ENCODE results near the gene RAD51D.
"Not testable (repeated sequence)": the region's sequence is repeated elsewhere in the genome, so short reads cannot be mapped to it uniquely, and the experiment has no call there.

The RAD51D gene

DNA sequence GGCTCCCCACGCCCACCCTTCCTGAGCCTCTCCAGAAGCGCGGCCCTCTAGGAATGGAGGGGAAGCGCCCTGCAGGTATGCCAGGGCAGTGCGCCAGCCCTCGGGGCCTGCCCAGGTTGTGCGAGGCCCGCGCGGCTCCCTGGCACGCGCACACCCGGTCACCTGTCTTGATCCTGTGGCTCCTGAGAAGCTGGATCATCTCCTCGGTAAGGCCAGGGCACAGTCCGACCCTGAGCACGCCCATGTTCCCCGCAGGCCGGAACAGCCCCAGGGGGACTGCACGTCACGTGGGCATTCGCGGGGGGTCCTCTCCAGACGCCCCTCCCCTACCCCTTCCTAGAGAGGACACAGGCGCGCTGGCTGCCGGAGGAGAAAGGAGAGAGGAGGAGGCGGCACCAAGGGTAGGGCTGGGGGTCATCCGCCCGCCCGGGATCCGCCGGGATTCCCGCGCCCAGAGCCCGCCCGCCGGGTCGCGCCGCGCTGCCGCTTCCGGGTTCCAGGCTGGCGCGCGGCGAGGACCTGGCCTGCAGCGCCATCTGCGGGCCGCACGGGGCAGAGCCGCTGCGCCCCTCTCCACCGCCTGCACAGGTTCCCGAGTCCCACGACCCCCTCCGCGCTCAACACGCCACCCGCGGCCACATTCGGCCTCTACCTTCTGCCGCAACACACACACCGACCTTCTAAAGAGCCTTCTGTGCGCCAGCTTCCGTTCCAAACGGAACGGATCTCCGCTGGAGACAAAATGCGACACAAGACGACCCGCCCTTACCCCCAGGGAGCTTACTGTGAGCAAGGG, at the start of gene RAD51D:
Gene RAD51D (minus strand): TSS at position 491 of the 796 bp plus-strand sequence. CDS start 247 bp downstream, at position 244.
- DNase-seq: peak; percentile 98

GRCh38 chr17:35167666-35168065, 48.0 kb upstream of the RAD51D start:
- DNase-seq: no peak

GRCh38 chr17:35167046-35167445, 47.4 kb upstream of the RAD51D start:
- DNase-seq: no peak

DNA sequence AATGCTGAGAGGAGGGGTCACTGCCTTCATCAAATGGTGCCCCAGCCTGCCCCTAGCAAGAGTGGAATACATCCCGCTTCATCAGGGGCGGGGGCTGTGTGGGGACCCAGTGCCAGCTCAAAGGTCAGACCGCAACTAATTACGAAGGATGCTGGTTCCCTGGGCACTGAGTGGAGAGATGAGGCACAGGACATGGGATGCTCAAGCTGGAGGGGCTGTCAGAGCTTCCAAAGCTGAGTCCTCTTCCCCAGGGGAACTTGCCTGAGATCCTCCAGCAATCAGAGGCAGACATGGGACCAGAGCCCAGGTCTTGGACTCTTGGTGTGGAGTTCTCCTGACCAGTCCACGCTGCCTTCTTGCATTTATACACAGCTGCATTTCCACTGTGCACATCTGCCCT, 46.9 kb upstream of the RAD51D start:
- DNase-seq: no peak

- DNase-seq: no peak
These were observed 45.1 kb upstream of the RAD51D start for GRCh38 chr17:35164716-35165115.

DNA sequence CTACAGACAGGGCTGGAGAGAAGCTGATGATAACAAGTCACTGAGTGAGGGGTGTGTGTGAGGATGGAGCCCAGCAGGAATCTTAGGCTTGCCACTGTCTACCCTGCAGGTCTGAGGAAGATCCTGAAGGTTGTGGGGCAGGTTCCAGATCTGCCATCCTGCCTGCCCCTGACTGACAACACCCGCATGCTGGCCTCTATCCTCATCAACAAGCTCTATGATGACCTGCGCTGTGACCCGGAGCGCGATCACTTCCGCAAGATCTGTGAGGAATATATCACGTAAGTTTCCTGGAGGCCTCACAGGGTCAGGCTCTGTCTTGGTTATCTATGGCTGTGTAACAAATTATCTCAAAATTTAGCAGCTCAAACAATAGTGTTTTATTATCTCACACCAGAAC, 44.2 kb upstream of the RAD51D start:
- no peak for DNase-seq

GRCh38 chr17:35162755-35163154, 43.1 kb upstream of the RAD51D start:
- DNase-seq: no peak

GRCh38 chr17:35161281-35161761, 41.7 kb upstream of the RAD51D start:
- DNase-seq: no peak

DNA sequence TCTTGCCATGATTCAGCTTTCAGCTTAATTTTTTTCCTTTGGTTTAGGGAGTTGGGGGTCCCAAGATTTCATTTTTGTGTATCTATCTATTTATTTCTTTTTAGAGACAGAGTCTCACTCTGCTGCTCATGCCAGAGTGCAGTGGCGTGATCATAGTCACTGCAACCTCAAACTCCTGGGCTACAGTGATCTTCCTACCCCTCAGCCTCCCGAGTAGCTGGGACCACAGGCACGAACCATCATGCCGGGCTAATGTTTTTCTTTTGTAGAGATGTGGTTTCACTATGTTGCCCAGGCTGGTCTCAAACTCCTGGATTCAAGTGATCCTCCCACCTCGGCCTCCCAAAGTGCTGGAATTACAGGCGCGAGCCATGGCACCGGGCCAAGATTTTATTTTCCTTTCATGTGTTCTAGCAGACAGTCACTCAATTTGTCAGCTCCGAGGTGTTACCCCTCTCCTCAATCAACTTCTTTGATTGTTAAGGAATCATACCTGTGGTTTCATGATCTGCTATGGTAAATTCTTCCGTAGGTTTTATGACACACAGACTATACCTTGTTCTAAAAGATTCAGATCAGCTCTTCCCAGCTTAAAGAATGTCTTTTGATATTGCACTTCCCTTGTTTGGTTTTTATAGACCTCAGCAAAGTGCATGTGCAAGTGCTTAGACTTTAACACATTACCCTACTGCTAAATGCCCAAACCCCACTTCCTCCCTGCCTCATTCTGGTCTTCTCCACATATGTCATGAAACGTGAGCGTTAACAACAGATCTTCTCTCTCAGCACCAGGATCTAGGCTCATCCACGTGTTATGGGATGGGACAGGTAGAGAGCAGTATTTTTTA, 40.9 kb upstream of the RAD51D start:
- no peak for DNase-seq

DNA sequence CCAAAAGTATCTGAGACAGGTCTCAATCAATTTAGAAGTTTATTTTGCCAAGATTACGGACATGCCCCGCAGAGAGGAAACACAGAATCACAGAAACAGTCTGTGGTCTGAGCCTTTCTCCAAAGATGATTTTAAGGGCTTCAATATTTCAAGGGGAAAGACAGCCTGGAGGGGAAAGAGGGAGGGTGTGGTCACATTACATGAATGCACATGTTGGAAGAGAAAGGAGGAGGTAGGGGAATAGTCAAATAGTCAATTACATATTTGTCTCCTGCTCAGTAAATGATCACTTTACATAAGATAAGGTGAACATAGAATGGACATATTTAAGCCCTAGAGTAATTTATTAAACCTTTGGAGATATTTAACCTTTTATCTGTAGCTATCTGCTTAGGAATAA, 40.3 kb upstream of the RAD51D start:
- DNase-seq: no peak

DNA sequence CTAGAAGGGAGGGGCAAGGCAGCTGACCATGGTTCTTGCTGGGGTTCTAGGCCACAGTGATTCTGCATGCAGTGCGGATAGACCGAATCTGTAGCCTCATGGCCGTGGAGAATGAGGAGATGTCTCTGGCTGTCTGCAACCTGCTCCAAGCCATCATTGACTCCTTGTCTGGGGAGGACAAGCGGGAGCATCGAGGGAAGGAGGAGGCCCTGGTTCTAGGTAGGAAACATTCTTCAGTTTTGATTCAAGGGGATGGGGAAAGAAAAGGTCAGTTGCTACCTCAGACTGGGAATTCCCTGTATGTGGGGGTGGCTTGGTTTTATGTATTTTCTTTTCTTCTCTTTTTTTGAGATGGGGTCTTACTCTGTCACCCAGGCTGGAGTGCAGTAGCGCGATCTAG, 35.6 kb upstream of the RAD51D start:
- DNase-seq: no peak

DNA sequence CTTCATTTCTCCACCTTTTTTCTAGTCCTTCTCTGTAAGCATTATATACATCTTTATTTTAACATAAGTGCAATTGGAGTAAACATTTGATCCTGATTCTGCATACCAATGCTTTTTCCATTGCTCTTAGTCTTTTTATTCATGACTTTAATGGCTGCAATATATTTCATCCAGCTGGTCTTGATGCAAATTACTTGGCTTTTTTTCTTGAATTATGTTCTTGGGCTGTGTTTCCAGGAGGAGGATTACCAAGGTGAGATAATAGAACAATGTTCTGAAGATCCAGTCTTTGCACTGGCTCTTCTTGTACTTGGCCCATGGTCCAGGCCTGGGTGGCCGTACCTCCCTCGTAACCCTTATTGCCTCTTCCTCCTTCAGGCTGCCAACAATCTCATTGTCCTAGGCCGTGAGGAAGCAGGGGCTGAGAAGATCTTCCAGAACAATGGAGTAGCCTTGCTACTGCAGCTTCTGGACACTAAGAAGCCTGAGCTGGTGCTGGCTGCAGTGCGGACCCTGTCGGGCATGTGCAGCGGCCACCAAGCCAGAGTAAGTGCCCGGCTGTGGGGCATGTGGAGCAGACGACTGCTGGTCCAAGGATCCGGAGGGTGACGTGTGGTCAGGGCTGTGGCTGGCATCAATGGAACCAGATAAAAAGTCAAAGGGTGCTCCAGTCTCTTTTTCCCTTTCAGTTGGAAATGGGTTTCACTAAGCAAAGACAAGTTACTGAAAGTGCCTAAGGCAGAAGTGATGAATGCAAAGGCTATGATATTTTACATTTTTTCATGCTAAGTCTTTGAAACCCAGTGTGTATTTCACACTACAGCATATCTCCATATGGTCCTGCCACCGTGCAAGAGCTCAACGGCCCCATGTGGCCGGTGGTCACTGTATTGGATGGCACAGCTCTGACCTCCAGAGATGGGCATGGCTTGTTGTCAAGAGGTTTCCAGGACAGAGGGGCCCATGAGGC, 34.8 kb upstream of the RAD51D start:
- no peak for DNase-seq

- no peak for DNase-seq
These were observed 32.9 kb upstream of the RAD51D start for GRCh38 chr17:35152421-35153140.

DNA sequence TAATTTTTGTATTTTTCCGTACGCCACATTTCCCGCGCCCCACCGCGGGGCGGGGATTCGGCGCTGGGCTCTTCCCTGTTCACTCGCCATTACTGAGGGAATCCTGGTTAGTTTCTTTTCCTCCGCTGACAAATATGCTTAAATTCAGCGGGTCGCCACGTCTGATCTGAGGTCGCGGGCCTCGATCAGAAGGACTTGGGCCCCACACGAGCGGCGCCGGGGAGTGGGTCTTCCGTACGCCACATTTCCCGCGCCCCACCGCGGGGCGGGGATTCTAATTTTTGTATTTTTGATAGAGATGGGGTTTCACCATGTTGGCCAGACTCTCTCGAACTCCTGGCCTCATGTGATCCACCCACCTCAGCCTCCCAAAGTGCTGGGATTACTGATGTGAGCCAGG, 31.4 kb upstream of the RAD51D start:
- DNase-seq: not testable (repeated sequence)

- DNase-seq: no peak
These were observed 30.3 kb upstream of the RAD51D start for GRCh38 chr17:35149941-35150340.

DNA sequence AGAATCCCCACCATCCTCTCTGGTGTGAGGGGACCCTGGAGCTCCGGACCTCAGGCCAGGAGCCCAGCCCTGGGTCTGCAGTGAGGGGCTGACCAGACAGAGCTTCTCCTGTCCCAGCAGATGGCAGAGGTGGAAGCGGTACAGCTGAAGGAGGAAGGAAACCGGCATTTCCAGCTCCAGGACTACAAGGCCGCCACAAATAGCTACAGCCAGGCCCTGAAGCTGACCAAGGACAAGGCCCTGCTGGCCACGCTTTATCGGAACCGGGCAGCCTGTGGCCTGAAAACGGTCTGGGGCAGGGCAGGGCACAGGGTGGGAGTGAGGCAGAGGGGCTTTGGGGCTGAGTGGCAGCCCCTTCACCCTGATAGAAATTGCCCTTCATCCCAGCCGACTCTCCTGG, 28.5 kb upstream of the RAD51D start:
- no peak for DNase-seq

DNA sequence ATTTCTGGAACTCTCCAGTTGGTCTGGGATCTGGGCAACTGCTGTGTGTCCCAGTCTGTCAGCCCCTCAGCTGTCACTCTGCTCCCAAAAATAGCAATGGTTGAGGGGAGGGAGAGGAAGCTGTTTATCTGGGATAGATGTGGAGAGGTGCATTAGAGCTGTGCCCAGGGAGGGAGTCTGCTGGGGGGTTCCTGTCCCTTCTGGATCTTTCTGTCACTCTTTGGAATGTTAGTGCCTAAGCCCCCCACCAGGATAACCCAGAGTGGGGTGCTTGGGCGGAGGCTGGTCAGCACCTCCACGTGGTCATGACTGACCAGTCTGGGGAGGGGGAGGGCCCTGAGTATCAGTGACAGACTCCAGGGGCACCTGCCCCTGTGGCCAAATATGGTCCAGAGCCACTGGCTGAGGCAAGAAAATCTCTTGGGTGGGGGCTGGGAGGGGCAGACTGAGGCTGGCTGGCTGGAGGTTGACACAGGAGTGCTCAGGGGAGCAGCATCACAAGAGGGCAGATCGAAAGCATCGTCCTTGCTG, 27.8 kb upstream of the RAD51D start, which contains the start of gene UNC45B:
Gene UNC45B (plus strand): TSS at position 443 of the 531 bp plus-strand sequence. CDS start 447 bp downstream, outside the sequence.
- no peak for DNase-seq

- no peak for DNase-seq
These were observed 26.7 kb upstream of the RAD51D start for GRCh38 chr17:35146214-35146833.

GRCh38 chr17:35144840-35145239, 25.2 kb upstream of the RAD51D start:
- no peak for DNase-seq

DNA sequence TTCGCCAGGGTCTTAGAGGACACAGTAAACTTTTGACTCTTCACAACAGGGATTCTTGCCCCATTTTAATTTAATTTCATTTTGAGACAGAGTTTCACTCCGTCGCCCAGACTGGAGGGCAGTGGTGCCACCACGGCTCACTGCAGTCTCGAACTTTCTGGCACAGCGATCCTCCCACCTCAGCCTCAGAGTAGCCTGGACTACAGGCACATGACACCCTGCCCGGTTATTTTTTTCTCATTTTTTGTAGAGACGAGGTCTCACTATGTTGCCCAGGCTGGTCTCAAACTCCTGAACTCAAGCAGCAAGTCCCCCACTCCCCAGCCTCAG, 22.8 kb upstream of the RAD51D start:
- DNase-seq: no peak

All from NCI-H69 (cell line).